K562 (cell line): Measurements from ENCODE around the gene HNRNPH1.

ENCODE experiments used
- BHLHE40 ChIP-seq: IDR thresholded peaks from 2 replicates; pipeline ENCODE4 v1.6.1; 2011; ENCODE audit warnings: low read length, improper control_type of control experiment
- ESRRA ChIP-seq: fragments of 450-650 bp; IDR thresholded peaks from 2 replicates; pipeline ENCODE4 v1.6.1; 2014; ENCODE audit warnings: low read depth, mild to moderate bottlenecking, moderate library complexity, borderline replicate concordance
- EZH2 ChIP-seq: IDR thresholded peaks from 2 replicates; pipeline ENCODE4 v1.6.1; 2012; ENCODE audit warnings: low read depth, mild to moderate bottlenecking, inconsistent platforms, low read length, borderline replicate concordance
- FOXK2 ChIP-seq, 2 experiments: fragments of 450-650 bp; IDR thresholded peaks in 1 of 2; conservative IDR thresholded peaks in 1 of 2; 2 replicates each; pipeline ENCODE4 v1.6.1; 2016; ENCODE audit warnings: low read depth in 2 of 2, mild to moderate bottlenecking in 1 of 2
- NR3C1 ChIP-seq: sonication (generic); formaldehyde crosslinking; IDR thresholded peaks from 2 replicates; pipeline ENCODE4 v1.8.1; 2022; ENCODE audit warnings: missing genetic modification reagents
- POLR2AphosphoS5 ChIP-seq: IDR thresholded peaks from 2 replicates; pipeline ENCODE4 v1.6.1; 2011; ENCODE audit warnings: mild to moderate bottlenecking, low read depth, low read length, moderate library complexity; ENCODE audit not compliant: control insufficient read depth, insufficient read depth
- POLR2G ChIP-seq: fragments of 200-400 bp; formaldehyde crosslinking; IDR thresholded peaks from 2 replicates; pipeline ENCODE4 v1.6.1; 2017; ENCODE audit warnings: low read depth, mild to moderate bottlenecking, antibody characterized with exemption, low read length, moderate library complexity
- RNF219 ChIP-seq: fragments of 250-450 bp; sonication (Bioruptor Pico); IDR thresholded peaks from 2 replicates; pipeline ENCODE4 v1.5.0; 2022; ENCODE audit warnings: mild to moderate bottlenecking
- SMARCC2 ChIP-seq: fragments of 450-650 bp; IDR thresholded peaks from 2 replicates; pipeline ENCODE4 v1.6.1; 2017; ENCODE audit warnings: antibody characterized with exemption, moderate library complexity, mild to moderate bottlenecking, low read depth
- ZNF274 ChIP-seq: IDR thresholded peaks from 2 replicates; pipeline ENCODE4 v1.6.1; 2011; ENCODE audit warnings: low read depth, mild to moderate bottlenecking, low read length, moderate library complexity, borderline replicate concordance
- ZNF511 ChIP-seq: sonication (generic); formaldehyde crosslinking; IDR thresholded peaks from 2 replicates; pipeline ENCODE4 v1.8.0; 2022; ENCODE audit warnings: mild to moderate bottlenecking, missing genetic modification reagents
- TF ChIP-seq, protein P1 (sequence below): sonication (generic); formaldehyde crosslinking; IDR thresholded peaks from 2 replicates; pipeline ENCODE4 v1.9.0; 2022; ENCODE audit warnings: mild to moderate bottlenecking, missing genetic modification reagents

GRCh38 chr5:179610109-179610902 is 13.2 kb downstream of the HNRNPH1 start:
- TF ChIP-seq NR3C1 (CRISPR knock-in tag) (no peak), POLR2G (peak; percentile 4; the same call in 1 of the 2 replicates), EZH2 (no peak), ESRRA (no peak), BHLHE40 (peak; percentile 47; the same call in 1 of the 2 replicates), FOXK2 (conservative IDR thresholded peaks at IDR 0.05 in 1 of 2, IDR thresholded peaks at IDR 0.05 in 1 of 2; ENCODE audit: low read depth in 2 of 2) (no peak), POLR2AphosphoS5 (peak; percentile 61), ZNF274 (no peak), SMARCC2 (no peak), RNF219 (CRISPR knock-in tag) (no peak), ZNF511 (CRISPR knock-in tag) (no peak)
- TF ChIP-seq, protein P1, sequence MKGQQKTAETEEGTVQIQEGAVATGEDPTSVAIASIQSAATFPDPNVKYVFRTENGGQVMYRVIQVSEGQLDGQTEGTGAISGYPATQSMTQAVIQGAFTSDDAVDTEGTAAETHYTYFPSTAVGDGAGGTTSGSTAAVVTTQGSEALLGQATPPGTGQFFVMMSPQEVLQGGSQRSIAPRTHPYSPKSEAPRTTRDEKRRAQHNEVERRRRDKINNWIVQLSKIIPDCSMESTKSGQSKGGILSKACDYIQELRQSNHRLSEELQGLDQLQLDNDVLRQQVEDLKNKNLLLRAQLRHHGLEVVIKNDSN (CRISPR knock-in tag), result no peak
